ENCODE data around the gene PHAX. TPM values are rescaled to one million over a fixed set of nuclear protein-coding genes. Genes with fewer than 3 reads are reported as not detected.

The PHAX gene
- polyA plus RNA-seq, 3 donors = 4.8 to 37.6 (median 19.3) TPM

GRCh38 chr5:126636956-126637355 is 36.2 kb downstream of the PHAX start:
- no peak overlapping the region for H3K9ac ChIP-seq (ENCODE audit: insufficient read depth, low read length, poor library complexity, severe bottlenecking)
- no peak for TF ChIP-seq CTCF (IDR thresholded peaks at IDR 0.05)
- H3K27ac ChIP-seq (ENCODE audit: low read depth in 1 of 2, low read length in 2 of 2) = no peak overlapping the region
- Mint-ChIP-seq H3K4me1 (peaks cover 15% of the 10 kb centered on the region), H3K27me3 (ENCODE audit: low read depth in 3 of 3) (peaks cover 0 to 1% (median 0%) of the 10 kb centered on the region in 3 donors), H3K36me3 (no peaks in the 10 kb centered on the region), H3K4me3 (no peak overlapping the region), H3K27ac (peak overlapping the region in 2 of 7 donors; percentile 9 to 68), H3K9me3 (peaks cover 0 to 8% (median 1%) of the 10 kb centered on the region in 7 donors)
- no peaks in the 10 kb centered on the region for H4K20me1 ChIP-seq (ENCODE audit: insufficient read depth, low read length)
- no peaks in the 10 kb centered on the region for H3K36me3 ChIP-seq (replicated peaks in 1 of 2; ENCODE audit: control insufficient read depth in 1 of 2, insufficient read depth in 2 of 2, low read length in 2 of 2)
- no peaks in the 10 kb centered on the region for H3K27me3 ChIP-seq (ENCODE audit: control insufficient read depth in 2 of 2, insufficient read depth in 2 of 2, low read length in 2 of 2)
- no peak overlapping the region for H3K4me3 ChIP-seq (replicated peaks in 1 of 3; ENCODE audit: low read depth in 2 of 3, low read length in 3 of 3)
- H3K79me2 ChIP-seq (ENCODE audit: insufficient read depth, low read length) = no peaks in the 10 kb centered on the region
- no peak overlapping the region for H2AFZ ChIP-seq (ENCODE audit: insufficient read depth, low read depth, low read length, poor library complexity, severe bottlenecking)
- no peaks in the 10 kb centered on the region for H3K4me1 ChIP-seq (ENCODE audit: control insufficient read depth in 1 of 2, insufficient read depth in 2 of 2, low read length in 2 of 2)
- no peak for DNase-seq
- H3K4me2 ChIP-seq (replicated peaks; ENCODE audit: extremely low read depth, low read length, poor library complexity, severe bottlenecking) = no peak overlapping the region
- no CpG with 5 or more reads among the region's 1 CpG for WGBS (ENCODE audit: insufficient coverage)
- intact Hi-C loops (cut with micrococcal nuclease) = no loop called here
- peaks cover 0 to 5% of the 10 kb centered on the region in 2 donors for H3K9me3 ChIP-seq (replicated peaks in 1 of 2; ENCODE audit: control insufficient read depth in 1 of 2, insufficient read depth in 1 of 2, low read length in 2 of 2)

GRCh38 chr5:126640866-126641265 is 40.1 kb downstream of the PHAX start:
- peaks cover 5 to 28% (median 13%) of the 10 kb centered on the region in 7 donors for H3K9me3 Mint-ChIP-seq
- H3K4me3 ChIP-seq (replicated peaks in 1 of 3; ENCODE audit: low read depth in 2 of 3, low read length in 3 of 3) = no peak overlapping the region
- H2AFZ ChIP-seq (ENCODE audit: insufficient read depth, low read depth, low read length, poor library complexity, severe bottlenecking) = no peak overlapping the region
- no peak overlapping the region for H3K9ac ChIP-seq (ENCODE audit: insufficient read depth, low read length, poor library complexity, severe bottlenecking)
- peaks cover 9 to 12% of the 10 kb centered on the region in 2 donors for H3K9me3 ChIP-seq (replicated peaks in 1 of 2; ENCODE audit: control insufficient read depth in 1 of 2, insufficient read depth in 1 of 2, low read length in 2 of 2)
- no CpG with 5 or more reads among the region's 1 CpG for WGBS (ENCODE audit: insufficient coverage)
- H3K4me2 ChIP-seq (replicated peaks; ENCODE audit: extremely low read depth, low read length, poor library complexity, severe bottlenecking) = no peak overlapping the region
- no peaks in the 10 kb centered on the region for H3K36me3 Mint-ChIP-seq
- H3K4me3 Mint-ChIP-seq = no peak overlapping the region
- no peaks in the 10 kb centered on the region for H3K27me3 ChIP-seq (ENCODE audit: control insufficient read depth in 2 of 2, insufficient read depth in 2 of 2, low read length in 2 of 2)
- peaks cover 15% of the 10 kb centered on the region for H3K4me1 Mint-ChIP-seq
- no peak overlapping the region for H3K27ac ChIP-seq (ENCODE audit: low read depth in 1 of 2, low read length in 2 of 2)
- H3K79me2 ChIP-seq (ENCODE audit: insufficient read depth, low read length) = no peaks in the 10 kb centered on the region
- TF ChIP-seq CTCF (IDR thresholded peaks at IDR 0.05) = no peak
- H3K27me3 Mint-ChIP-seq (ENCODE audit: low read depth in 3 of 3) = peaks cover 0 to 2% (median 0%) of the 10 kb centered on the region in 3 donors
- no peaks in the 10 kb centered on the region for H4K20me1 ChIP-seq (ENCODE audit: insufficient read depth, low read length)
- no peaks in the 10 kb centered on the region for H3K4me1 ChIP-seq (ENCODE audit: control insufficient read depth in 1 of 2, insufficient read depth in 2 of 2, low read length in 2 of 2)
- H3K36me3 ChIP-seq (replicated peaks in 1 of 2; ENCODE audit: control insufficient read depth in 1 of 2, insufficient read depth in 2 of 2, low read length in 2 of 2) = no peaks in the 10 kb centered on the region
- H3K27ac Mint-ChIP-seq = peak overlapping the region in 1 of 7 donors; percentile 1
- intact Hi-C loops (cut with micrococcal nuclease) = no loop called here
- no peak for DNase-seq
